Naive B cell (primary cell): ENCODE data around the gene RYK. TPM values are rescaled to one million over a fixed set of nuclear protein-coding genes. Genes with fewer than 3 reads are reported as not detected.

Experiments
- ATAC-seq, 2 donors: fragments of 150-1000 bp; cut with Tn5 transposase; 2 replicates each; pipeline ENCODE4 v1.10.0; 2021; ENCODE audit warnings: low read depth in 2 of 2, mild to moderate bottlenecking in 2 of 2, moderate library complexity in 2 of 2
- DNase-seq: peaks from one replicate; pipeline ENCODE4 v3.0.0; 2022
- H3K27ac Mint-ChIP-seq, 6 donors: one replicate each; pipeline ENCODE4 v1.8.0; 2020 to 2022; ENCODE audit warnings: mild to moderate bottlenecking in 6 of 6, mixed read lengths in 6 of 6, moderate library complexity in 5 of 6, inconsistent platforms in 2 of 6
- H3K27me3 Mint-ChIP-seq, 3 donors: one replicate each; pipeline ENCODE4 v1.8.0; 2021 to 2022; ENCODE audit warnings: mixed read lengths in 3 of 3, mild to moderate bottlenecking in 1 of 3
- H3K36me3 Mint-ChIP-seq, 2 donors: one replicate each; pipeline ENCODE4 v1.8.0; 2020 to 2022; ENCODE audit warnings: mixed read lengths in 2 of 2, inconsistent platforms in 1 of 2, mild to moderate bottlenecking in 1 of 2
- H3K4me1 Mint-ChIP-seq, 3 donors: one replicate each; pipeline ENCODE4 v1.8.0; 2020 to 2022; ENCODE audit warnings: mixed read lengths in 3 of 3, inconsistent platforms in 1 of 3, mild to moderate bottlenecking in 1 of 3, moderate library complexity in 1 of 3
- H3K4me3 Mint-ChIP-seq, 8 donors: one replicate each; pipeline ENCODE4 v1.8.0; 2020 to 2022; ENCODE audit warnings: mild to moderate bottlenecking in 8 of 8, mixed read lengths in 8 of 8, moderate library complexity in 8 of 8, inconsistent platforms in 2 of 8
- H3K9me3 Mint-ChIP-seq, 7 donors: one replicate each; pipeline ENCODE4 v1.8.0; 2020 to 2022; ENCODE audit warnings: mixed read lengths in 7 of 7, mild to moderate bottlenecking in 5 of 7, inconsistent platforms in 2 of 7, moderate library complexity in 1 of 7
- polyA plus RNA-seq, 6 donors: library from polyadenylated mRNA; unstranded; fragments of 300-500 nt; fragmentation: Illumina TruSeq; gene quantifications; one replicate each; pipeline ENCODE4 v1.2.3, GENCODE V29; 2021; ENCODE audit warnings: low read depth in 6 of 6

Gene RYK
- 10 to 100 TPM in 2 of 6 donors, 1 to 10 TPM in 4; 3.7 to 14.2 (median 8.1) TPM for polyA plus RNA-seq

GRCh38 chr3:134250717-134251220 is at the start of gene RYK:
RYK (minus strand) TSS chr3:134250859; CDS start chr3:134250654, 205 bp downstream.
- ATAC-seq (peak; percentile 79 to 82), DNase-seq (peak; percentile 83)
- Mint-ChIP-seq H3K9me3 (no peaks in the 10 kb centered on the region), H3K36me3 (no peaks in the 10 kb centered on the region), H3K27me3 (no peaks in the 10 kb centered on the region), H3K27ac (peak within 1 kb of the TSS; percentile 94 to 99 (median 97)), H3K4me3 (peak within 1 kb of the TSS; percentile 90 to 98 (median 95)), H3K4me1 (peaks cover 40 to 53% (median 43%) of the 10 kb centered on the region in 3 donors)

GRCh38 chr3:134299888-134300206 is 49.2 kb upstream of the RYK start:
- no peak for DNase-seq
- Mint-ChIP-seq H3K36me3 (no peaks in the 10 kb centered on the region), H3K4me3 (no peak overlapping the region), H3K9me3 (peaks cover 0 to 7% (median 3%) of the 10 kb centered on the region in 7 donors), H3K27ac (no peak overlapping the region), H3K27me3 (peaks cover 16 to 21% (median 18%) of the 10 kb centered on the region in 3 donors), H3K4me1 (no peaks in the 10 kb centered on the region)
- ATAC-seq = no peak

GRCh38 chr3:134299185-134299887 is 48.7 kb upstream of the RYK start:
- Mint-ChIP-seq H3K27me3 (peaks cover 13 to 21% (median 14%) of the 10 kb centered on the region in 3 donors), H3K27ac (no peak overlapping the region), H3K36me3 (no peaks in the 10 kb centered on the region), H3K9me3 (peaks cover 0 to 7% (median 3%) of the 10 kb centered on the region in 7 donors), H3K4me3 (no peak overlapping the region), H3K4me1 (no peaks in the 10 kb centered on the region)
- no peak for ATAC-seq
- no peak for DNase-seq

GRCh38 chr3:134298249-134298648 is 47.6 kb upstream of the RYK start:
- H3K27ac Mint-ChIP-seq = no peak overlapping the region
- no peak overlapping the region for H3K4me3 Mint-ChIP-seq
- DNase-seq (no peak), ATAC-seq (no peak)
- H3K36me3 Mint-ChIP-seq = no peaks in the 10 kb centered on the region
- H3K27me3 Mint-ChIP-seq = peaks cover 9 to 21% (median 9%) of the 10 kb centered on the region in 3 donors
- H3K9me3 Mint-ChIP-seq = peaks cover 0 to 7% (median 3%) of the 10 kb centered on the region in 7 donors
- H3K4me1 Mint-ChIP-seq = no peaks in the 10 kb centered on the region

GRCh38 chr3:134296616-134297015 is 46.0 kb upstream of the RYK start:
- Mint-ChIP-seq H3K4me3 (no peak overlapping the region), H3K9me3 (peaks cover 0 to 7% (median 3%) of the 10 kb centered on the region in 7 donors)
- DNase-seq = no peak

GRCh38 chr3:134295930-134296329 is 45.3 kb upstream of the RYK start:
- Mint-ChIP-seq H3K27me3 (peaks cover 9 to 21% (median 9%) of the 10 kb centered on the region in 3 donors), H3K9me3 (peaks cover 0 to 7% (median 3%) of the 10 kb centered on the region in 7 donors), H3K4me3 (no peak overlapping the region), H3K4me1 (no peaks in the 10 kb centered on the region), H3K27ac (peak overlapping the region in 1 of 6 donors; percentile 27), H3K36me3 (no peaks in the 10 kb centered on the region)
- DNase-seq = no peak
- ATAC-seq = no peak

More at GRCh38 chr3:134296616-134297015, 46.0 kb upstream of the RYK start:
- Mint-ChIP-seq H3K4me1 (no peaks in the 10 kb centered on the region), H3K27me3 (peaks cover 9 to 21% (median 9%) of the 10 kb centered on the region in 3 donors), H3K36me3 (no peaks in the 10 kb centered on the region), H3K27ac (no peak overlapping the region)
- ATAC-seq = no peak

GRCh38 chr3:134294302-134295280 is 43.9 kb upstream of the RYK start:
- no peak overlapping the region for H3K27ac Mint-ChIP-seq
- H3K9me3 Mint-ChIP-seq = peaks cover 0 to 7% (median 3%) of the 10 kb centered on the region in 7 donors
- DNase-seq (peak; percentile 18), ATAC-seq (peak; percentile 53 to 63)
- no peaks in the 10 kb centered on the region for H3K4me1 Mint-ChIP-seq
- no peak overlapping the region for H3K4me3 Mint-ChIP-seq
- H3K36me3 Mint-ChIP-seq = no peaks in the 10 kb centered on the region
- peaks cover 9 to 21% (median 9%) of the 10 kb centered on the region in 3 donors for H3K27me3 Mint-ChIP-seq

- Mint-ChIP-seq H3K4me3 (no peak overlapping the region), H3K27me3 (peaks cover 13 to 21% (median 19%) of the 10 kb centered on the region in 3 donors), H3K36me3 (no peaks in the 10 kb centered on the region), H3K27ac (no peak overlapping the region), H3K4me1 (no peaks in the 10 kb centered on the region), H3K9me3 (peaks cover 0 to 7% (median 3%) of the 10 kb centered on the region in 7 donors)
- ATAC-seq (no peak), DNase-seq (no peak)
These were observed 40.9 kb upstream of the RYK start for GRCh38 chr3:134291319-134292254.

GRCh38 chr3:134287512-134287911 is 36.9 kb upstream of the RYK start:
- H3K27me3 Mint-ChIP-seq = peaks cover 8 to 27% (median 25%) of the 10 kb centered on the region in 3 donors
- H3K27ac Mint-ChIP-seq = no peak overlapping the region
- no peaks in the 10 kb centered on the region for H3K4me1 Mint-ChIP-seq
- peaks cover 0 to 5% of the 10 kb centered on the region in 2 donors for H3K36me3 Mint-ChIP-seq
- ATAC-seq (no peak), DNase-seq (no peak)
- H3K4me3 Mint-ChIP-seq = no peak overlapping the region
- H3K9me3 Mint-ChIP-seq = peaks cover 0 to 3% (median 0%) of the 10 kb centered on the region in 7 donors

- no peak for DNase-seq
- Mint-ChIP-seq H3K27ac (no peak overlapping the region), H3K36me3 (peaks cover 0 to 7% of the 10 kb centered on the region in 2 donors), H3K4me1 (no peaks in the 10 kb centered on the region), H3K27me3 (peaks cover 15 to 50% (median 37%) of the 10 kb centered on the region in 3 donors), H3K9me3 (peaks cover 0 to 7% (median 0%) of the 10 kb centered on the region in 7 donors), H3K4me3 (no peak overlapping the region)
- ATAC-seq = no peak
These were observed 33.8 kb upstream of the RYK start for GRCh38 chr3:134284438-134284837.

- ATAC-seq = no peak
- no peak for DNase-seq
- Mint-ChIP-seq H3K4me3 (no peak overlapping the region), H3K27me3 (peaks cover 18 to 46% (median 29%) of the 10 kb centered on the region in 3 donors), H3K27ac (peak overlapping the region in 1 of 6 donors; percentile 22), H3K9me3 (peaks cover 0 to 7% (median 0%) of the 10 kb centered on the region in 7 donors), H3K4me1 (no peaks in the 10 kb centered on the region), H3K36me3 (peaks cover 0 to 7% of the 10 kb centered on the region in 2 donors)
These were observed 32.0 kb upstream of the RYK start for GRCh38 chr3:134282659-134283047.

- H3K9me3 Mint-ChIP-seq = peaks cover 0 to 7% (median 0%) of the 10 kb centered on the region in 7 donors
- no peak overlapping the region for H3K4me3 Mint-ChIP-seq
- H3K27ac Mint-ChIP-seq = no peak overlapping the region
- H3K36me3 Mint-ChIP-seq = peaks cover 0 to 7% of the 10 kb centered on the region in 2 donors
- no peaks in the 10 kb centered on the region for H3K4me1 Mint-ChIP-seq
- ATAC-seq (no peak), DNase-seq (no peak)
- peaks cover 14 to 48% (median 33%) of the 10 kb centered on the region in 3 donors for H3K27me3 Mint-ChIP-seq
These were observed 31.4 kb upstream of the RYK start for GRCh38 chr3:134281912-134282658.
